Neural cell (in vitro differentiated cells): ENCODE measurements around the gene DCTN3. TPM values are rescaled to one million over a fixed set of nuclear protein-coding genes. Genes with fewer than 3 reads are reported as not detected.

Experiments used
- polyA plus RNA-seq: library from polyadenylated mRNA; depleted of rRNA; stranded (reverse); fragments of >200 nt; gene quantifications from 2 replicates; pipeline ENCODE4 v1.2.3, GENCODE V29; 2014
- small RNA-seq, 3 experiments: library from RNA; depleted of rRNA; stranded (forward); fragments of <200 nt; gene quantifications; one replicate each; pipeline ENCODE3, GENCODE V24; 2012

DCTN3 gene
- polyA plus RNA-seq, 1 donor from 2014 or later, result 380 TPM

Small RNAs within 50 kb of the gene (small RNA-seq; reads per million reads assigned to genes)
- 0 reads per million in 3 experiments for gene CCL27

Other genes starting within 250 kb of the DCTN3 start
- gene MYORG, start 243.6 kb downstream of the DCTN3 start, polyA plus RNA-seq, result 0.58 and 1.0 TPM in 2 replicates
- 51.8 and 56.6 TPM in 2 replicates for gene FAM219A, start 161.9 kb downstream of the DCTN3 start, polyA plus RNA-seq
- 0.99 and 1.6 TPM in 2 replicates for gene DNAI1, start 161.7 kb downstream of the DCTN3 start, polyA plus RNA-seq
- 163 and 172 TPM in 2 replicates for gene ENHO, start 97.5 kb downstream of the DCTN3 start, polyA plus RNA-seq
- 19.0 and 20.7 TPM in 2 replicates for gene CNTFR, start 30.8 kb downstream of the DCTN3 start, polyA plus RNA-seq
- gene RPP25L, start 8.4 kb downstream of the DCTN3 start, polyA plus RNA-seq, result 27.5 and 31.4 TPM in 2 replicates
- 2.1 and 2.8 TPM in 2 replicates for gene ARID3C, start 8.6 kb upstream of the DCTN3 start, polyA plus RNA-seq
- 50.2 and 52.5 TPM in 2 replicates for gene SIGMAR1, start 17.3 kb upstream of the DCTN3 start, polyA plus RNA-seq
- 116 and 182 TPM in 2 replicates for gene GALT, start 26.2 kb upstream of the DCTN3 start, polyA plus RNA-seq
- 59.1 and 98.5 TPM in 2 replicates for gene IL11RA, start 31.7 kb upstream of the DCTN3 start, polyA plus RNA-seq
- 0.82 and 2.9 TPM in 2 replicates for gene CCL27, start 42.2 kb upstream of the DCTN3 start, polyA plus RNA-seq
- not detected in 2 replicates for gene CCL19, start 70.8 kb upstream of the DCTN3 start, polyA plus RNA-seq
- gene CCL21, start 89.6 kb upstream of the DCTN3 start, polyA plus RNA-seq, result not detected in 2 replicates